CD4-positive, CD25-positive, alpha-beta regulatory T cell (primary cell): ENCODE measurements around the gene ZSWIM5. TPM values are rescaled to one million over a fixed set of nuclear protein-coding genes. Genes with fewer than 3 reads are reported as not detected.
"Not testable (repeated sequence)": the region's sequence is repeated elsewhere in the genome, so short reads cannot be mapped to it uniquely, and the experiment has no call there.

ENCODE experiments used
- ATAC-seq, 2 donors: fragments of 150-1000 bp; cut with Tn5 transposase; one replicate each; pipeline ENCODE4 v1.10.0; 2021; ENCODE audit warnings: low read depth in 2 of 2, moderate number of reproducible peaks in 2 of 2, moderate library complexity in 1 of 2
- DNase-seq, 3 donors: peaks; one replicate each; pipeline versions ENCODE4 v3.0.0 to v3.0.0-alpha.2; 2012 to 2022; ENCODE audit warnings: mixed read lengths in 1 of 3
- H3K27ac ChIP-seq: one replicate; pipeline ENCODE4 v1.7.0; 2013; ENCODE audit warnings: mild to moderate bottlenecking, low read length; ENCODE audit not compliant: insufficient read depth, poor library complexity, severe bottlenecking
- H3K27me3 ChIP-seq: one replicate; pipeline ENCODE4 v1.7.0; 2013; ENCODE audit warnings: low read length; ENCODE audit not compliant: control insufficient read depth, insufficient read depth
- H3K36me3 ChIP-seq: one replicate; pipeline ENCODE4 v1.7.0; 2013; ENCODE audit warnings: mild to moderate bottlenecking, low read length, moderate library complexity; ENCODE audit not compliant: control insufficient read depth, insufficient read depth
- H3K4me1 ChIP-seq: 2 replicates; pipeline ENCODE4 v1.7.0; 2013; ENCODE audit warnings: mild to moderate bottlenecking, low read length; ENCODE audit not compliant: insufficient read depth, control insufficient read depth, poor library complexity, severe bottlenecking
- H3K4me3 ChIP-seq: one replicate; pipeline ENCODE4 v1.7.0; 2013; ENCODE audit warnings: low read depth, mild to moderate bottlenecking, low read length, moderate library complexity
- H3K9me3 ChIP-seq, 2 experiments: 1 replicate in 1 of 2; 2 replicates in 1 of 2; pipeline ENCODE4 v1.7.0; 2013; ENCODE audit warnings: low read length in 2 of 2, mild to moderate bottlenecking in 1 of 2, moderate library complexity in 1 of 2; ENCODE audit not compliant: control insufficient read depth in 2 of 2
- H3K27ac Mint-ChIP-seq, 3 donors: one replicate each; pipeline ENCODE4 v1.8.0; 2020 to 2022; ENCODE audit warnings: mild to moderate bottlenecking in 3 of 3, mixed read lengths in 3 of 3, moderate library complexity in 2 of 3
- H3K27me3 Mint-ChIP-seq: one replicate; pipeline ENCODE4 v1.8.0; 2022; ENCODE audit warnings: mild to moderate bottlenecking, mixed read lengths
- H3K36me3 Mint-ChIP-seq: one replicate; pipeline ENCODE4 v1.8.0; 2020; ENCODE audit warnings: mixed read lengths
- H3K4me1 Mint-ChIP-seq, 4 donors: one replicate each; pipeline ENCODE4 v1.8.0; 2020 to 2022; ENCODE audit warnings: mixed read lengths in 4 of 4, mild to moderate bottlenecking in 1 of 4
- H3K4me3 Mint-ChIP-seq, 4 donors: one replicate each; pipeline ENCODE4 v1.8.0; 2020 to 2022; ENCODE audit warnings: mild to moderate bottlenecking in 4 of 4, mixed read lengths in 4 of 4, moderate library complexity in 3 of 4
- H3K9me3 Mint-ChIP-seq, 7 donors: one replicate each; pipeline ENCODE4 v1.8.0; 2020 to 2022; ENCODE audit warnings: mixed read lengths in 7 of 7, mild to moderate bottlenecking in 3 of 7, moderate library complexity in 2 of 7
- polyA plus RNA-seq, 4 donors: library from polyadenylated mRNA; unstranded; fragments of 300-500 nt; fragmentation: Illumina TruSeq; gene quantifications; one replicate each; pipeline ENCODE4 v1.2.3, GENCODE V29; 2021
- total RNA-seq: library from RNA; stranded (reverse); gene quantifications from one replicate; pipeline ENCODE4 v1.2.3, GENCODE V29; 2022

The ZSWIM5 gene
- total and polyA plus RNA-seq, 5 donors from 2014 or later: 0.09 to 0.23 (median 0.10) TPM; not detected in 1

- no peaks in the 10 kb centered on the region for H3K36me3 ChIP-seq
- no peaks in the 10 kb centered on the region for H3K4me1 ChIP-seq
- H3K9me3 ChIP-seq: no peaks in the 10 kb centered on the region
- H3K27me3 Mint-ChIP-seq: peaks cover 22% of the 10 kb centered on the region
- no peak overlapping the region for H3K4me3 Mint-ChIP-seq
- peaks cover 6% of the 10 kb centered on the region for H3K27me3 ChIP-seq
- DNase-seq (no peak), ATAC-seq (no peak)
- H3K9me3 Mint-ChIP-seq: no peaks in the 10 kb centered on the region
- H3K27ac ChIP-seq: no peak overlapping the region
- no peak overlapping the region for H3K27ac Mint-ChIP-seq
- H3K36me3 Mint-ChIP-seq: no peaks in the 10 kb centered on the region
- no peak overlapping the region for H3K4me3 ChIP-seq
- H3K4me1 Mint-ChIP-seq: no peaks in the 10 kb centered on the region
Observed at GRCh38 chr1:45172005-45172404, 34.4 kb downstream of the ZSWIM5 start.

GRCh38 chr1:45171575-45171974 lies 34.8 kb downstream of the ZSWIM5 start:
- Mint-ChIP-seq H3K4me3 (no peak overlapping the region), H3K4me1 (no peaks in the 10 kb centered on the region), H3K27me3 (peaks cover 20% of the 10 kb centered on the region), H3K36me3 (no peaks in the 10 kb centered on the region), H3K9me3 (no peaks in the 10 kb centered on the region), H3K27ac (no peak overlapping the region)
- no peaks in the 10 kb centered on the region for H3K4me1 ChIP-seq
- no peak overlapping the region for H3K27ac ChIP-seq
- ATAC-seq (no peak), DNase-seq (no peak)
- H3K27me3 ChIP-seq: peaks cover 4% of the 10 kb centered on the region
- no peak overlapping the region for H3K4me3 ChIP-seq
- no peaks in the 10 kb centered on the region for H3K36me3 ChIP-seq
- H3K9me3 ChIP-seq: no peaks in the 10 kb centered on the region

- Histone ChIP-seq H3K36me3 (no peaks in the 10 kb centered on the region), H3K4me3 (no peak overlapping the region), H3K27ac (no peak overlapping the region), H3K9me3 (no peaks in the 10 kb centered on the region), H3K27me3 (peaks cover 4% of the 10 kb centered on the region), H3K4me1 (no peaks in the 10 kb centered on the region)
- Mint-ChIP-seq H3K36me3 (no peaks in the 10 kb centered on the region), H3K9me3 (no peaks in the 10 kb centered on the region), H3K27me3 (peaks cover 21% of the 10 kb centered on the region), H3K27ac (no peak overlapping the region), H3K4me3 (no peak overlapping the region), H3K4me1 (no peaks in the 10 kb centered on the region)
- DNase-seq: no peak
- no peak for ATAC-seq
Observed at GRCh38 chr1:45170151-45170742, 36.2 kb downstream of the ZSWIM5 start.

GRCh38 chr1:45167947-45168346 lies 38.5 kb downstream of the ZSWIM5 start:
- peaks cover 0 to 10% (median 3%) of the 10 kb centered on the region in 4 donors for H3K4me1 Mint-ChIP-seq
- H3K27ac Mint-ChIP-seq, H3K36me3 Mint-ChIP-seq: not testable (repeated sequence)

GRCh38 chr1:45164307-45164706 lies 42.1 kb downstream of the ZSWIM5 start:
- not testable (repeated sequence) for H3K4me1 ChIP-seq, H3K4me3 Mint-ChIP-seq, H3K9me3 ChIP-seq, DNase-seq, ATAC-seq, H3K27ac Mint-ChIP-seq, H3K27ac ChIP-seq, H3K27me3 ChIP-seq, H3K36me3 ChIP-seq, H3K36me3 Mint-ChIP-seq, H3K4me3 ChIP-seq
- peaks cover 0 to 16% (median 2%) of the 10 kb centered on the region in 7 donors for H3K9me3 Mint-ChIP-seq
- H3K27me3 Mint-ChIP-seq: peaks cover 26% of the 10 kb centered on the region
- H3K4me1 Mint-ChIP-seq: peaks cover 0 to 16% (median 4%) of the 10 kb centered on the region in 4 donors

More at GRCh38 chr1:45167947-45168346, 38.5 kb downstream of the ZSWIM5 start:
- not testable (repeated sequence) for H3K4me3 Mint-ChIP-seq, H3K27me3 ChIP-seq, H3K27ac ChIP-seq, H3K36me3 ChIP-seq, H3K9me3 ChIP-seq, H3K4me3 ChIP-seq, DNase-seq, ATAC-seq, H3K4me1 ChIP-seq
- H3K9me3 Mint-ChIP-seq: peaks cover 0 to 14% (median 2%) of the 10 kb centered on the region in 7 donors
- peaks cover 27% of the 10 kb centered on the region for H3K27me3 Mint-ChIP-seq

- H3K4me1 ChIP-seq, H3K4me3 Mint-ChIP-seq, H3K4me3 ChIP-seq, H3K36me3 ChIP-seq, H3K36me3 Mint-ChIP-seq, ATAC-seq, H3K27ac ChIP-seq, DNase-seq, H3K9me3 ChIP-seq, H3K27me3 ChIP-seq: not testable (repeated sequence)
- Mint-ChIP-seq H3K4me1 (peaks cover 0 to 16% (median 4%) of the 10 kb centered on the region in 4 donors), H3K9me3 (peaks cover 0 to 16% (median 2%) of the 10 kb centered on the region in 7 donors), H3K27ac (peak overlapping the region in 1 of 3 donors; percentile 54), H3K27me3 (peaks cover 27% of the 10 kb centered on the region)
Observed at GRCh38 chr1:45163111-45163510, 43.3 kb downstream of the ZSWIM5 start.

- not testable (repeated sequence) for H3K27me3 ChIP-seq, H3K27ac ChIP-seq, H3K36me3 ChIP-seq, H3K4me3 Mint-ChIP-seq, H3K36me3 Mint-ChIP-seq, ATAC-seq, H3K4me1 ChIP-seq, H3K9me3 ChIP-seq, H3K4me3 ChIP-seq
- DNase-seq: peak in 2 of 3 donors; percentile 24 to 25
- H3K27ac Mint-ChIP-seq: peak overlapping the region in 1 of 3 donors; percentile 54
- H3K4me1 Mint-ChIP-seq: peaks cover 0 to 16% (median 4%) of the 10 kb centered on the region in 4 donors
- H3K9me3 Mint-ChIP-seq: peaks cover 0 to 16% (median 2%) of the 10 kb centered on the region in 7 donors
- H3K27me3 Mint-ChIP-seq: peaks cover 27% of the 10 kb centered on the region
Observed at GRCh38 chr1:45162041-45163035, 44.1 kb downstream of the ZSWIM5 start.
